GM12878 (cell line): ENCODE measurements around the gene TCEAL1.

Experiments
- CHD1 ChIP-seq: IDR thresholded peaks from 2 replicates; pipeline ENCODE4 v1.6.1; 2012; ENCODE audit warnings: low read depth, low read length, improper control_type of control experiment
- CHD2 ChIP-seq: IDR thresholded peaks from 2 replicates; pipeline ENCODE4 v1.6.1; 2011; ENCODE audit warnings: low read depth, low read length, improper control_type of control experiment, borderline replicate concordance
- GABPA ChIP-seq: IDR thresholded peaks from 2 replicates; pipeline ENCODE4 v1.6.1; 2014; ENCODE audit warnings: antibody characterized with exemption, low read depth, mild to moderate bottlenecking, inconsistent platforms
- MYC ChIP-seq: IDR thresholded peaks from 2 replicates; pipeline ENCODE4 v1.6.1; 2011; ENCODE audit warnings: mild to moderate bottlenecking, low read length, moderate library complexity, inconsistent platforms; ENCODE audit not compliant: insufficient read depth, insufficient replicate concordance, insufficient read length, severe bottlenecking
- RBBP5 ChIP-seq: fragments of 200-600 bp; sonication (generic); conservative IDR thresholded peaks from 2 replicates; pipeline ENCODE4 v1.6.1; 2016
- TF ChIP-seq, protein P1 (sequence below), 3 experiments: IDR thresholded peaks in 2 of 3; conservative IDR thresholded peaks in 1 of 3; 2 replicates each; pipeline ENCODE4 v1.5.1; 2011; ENCODE audit warnings: low read depth in 3 of 3, low read length in 3 of 3, mild to moderate bottlenecking in 3 of 3, control low read depth in 2 of 3, moderate library complexity in 2 of 3, inconsistent platforms in 1 of 3, mixed read lengths in 1 of 3; ENCODE audit not compliant: control insufficient read depth in 2 of 3, insufficient read depth in 1 of 3; ENCODE audit errors: extremely low read depth in 1 of 3
- TF ChIP-seq, protein P2 (sequence below): IDR thresholded peaks from 2 replicates; pipeline ENCODE4 v1.6.1; 2011; ENCODE audit warnings: low read depth, mild to moderate bottlenecking, low read length, moderate library complexity, borderline replicate concordance; ENCODE audit errors: extremely low read depth

DNA sequence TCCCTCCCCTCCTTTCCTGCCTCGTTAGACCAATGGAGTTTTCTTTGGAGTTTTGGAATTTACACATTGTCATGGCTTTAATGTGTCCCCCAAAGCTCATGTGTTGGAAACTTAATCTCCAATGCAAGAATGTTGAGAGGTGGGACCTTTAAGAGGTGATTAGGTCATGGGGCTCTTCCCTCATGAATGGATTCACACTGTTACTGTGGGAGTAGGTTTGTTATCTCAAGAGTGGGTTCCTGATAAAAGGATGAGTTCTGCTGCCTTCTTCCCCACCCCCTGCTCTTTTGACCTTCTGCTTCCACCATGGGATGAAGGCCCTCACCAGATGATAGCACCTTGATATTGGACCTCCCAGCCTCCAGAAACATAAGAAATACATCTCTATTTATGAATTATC is 41.0 kb downstream of the TCEAL1 start:
- TF ChIP-seq, protein P1, sequence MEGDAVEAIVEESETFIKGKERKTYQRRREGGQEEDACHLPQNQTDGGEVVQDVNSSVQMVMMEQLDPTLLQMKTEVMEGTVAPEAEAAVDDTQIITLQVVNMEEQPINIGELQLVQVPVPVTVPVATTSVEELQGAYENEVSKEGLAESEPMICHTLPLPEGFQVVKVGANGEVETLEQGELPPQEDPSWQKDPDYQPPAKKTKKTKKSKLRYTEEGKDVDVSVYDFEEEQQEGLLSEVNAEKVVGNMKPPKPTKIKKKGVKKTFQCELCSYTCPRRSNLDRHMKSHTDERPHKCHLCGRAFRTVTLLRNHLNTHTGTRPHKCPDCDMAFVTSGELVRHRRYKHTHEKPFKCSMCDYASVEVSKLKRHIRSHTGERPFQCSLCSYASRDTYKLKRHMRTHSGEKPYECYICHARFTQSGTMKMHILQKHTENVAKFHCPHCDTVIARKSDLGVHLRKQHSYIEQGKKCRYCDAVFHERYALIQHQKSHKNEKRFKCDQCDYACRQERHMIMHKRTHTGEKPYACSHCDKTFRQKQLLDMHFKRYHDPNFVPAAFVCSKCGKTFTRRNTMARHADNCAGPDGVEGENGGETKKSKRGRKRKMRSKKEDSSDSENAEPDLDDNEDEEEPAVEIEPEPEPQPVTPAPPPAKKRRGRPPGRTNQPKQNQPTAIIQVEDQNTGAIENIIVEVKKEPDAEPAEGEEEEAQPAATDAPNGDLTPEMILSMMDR (IDR thresholded peaks at IDR 0.05 in 2 of 3, conservative IDR thresholded peaks at IDR 0.05 in 1 of 3; ENCODE audit: control insufficient read depth in 2 of 3, extremely low read depth in 1 of 3, insufficient read depth in 1 of 3, low read depth in 3 of 3, low read length in 3 of 3), result no peak
- TF ChIP-seq CHD1 (no peak), GABPA (no peak), MYC (no peak), CHD2 (no peak), RBBP5 (no peak)
- TF ChIP-seq, protein P2, sequence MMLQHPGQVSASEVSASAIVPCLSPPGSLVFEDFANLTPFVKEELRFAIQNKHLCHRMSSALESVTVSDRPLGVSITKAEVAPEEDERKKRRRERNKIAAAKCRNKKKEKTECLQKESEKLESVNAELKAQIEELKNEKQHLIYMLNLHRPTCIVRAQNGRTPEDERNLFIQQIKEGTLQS, result no peak
